OCI-LY1 (cell line): ENCODE measurements around the gene CCDC102B.

ENCODE experiments used
- H2AFZ ChIP-seq: fragments of 200-600 bp; sonication (generic), shearing (Covaris generic); 2 replicates; pipeline ENCODE4 v1.6.0; 2014; ENCODE audit warnings: antibody characterized with exemption, mild to moderate bottlenecking, low read length
- H3F3A ChIP-seq: fragments of 200-600 bp; sonication (generic), shearing (Covaris generic); 2 replicates; pipeline ENCODE4 v1.6.0; 2014; ENCODE audit warnings: mild to moderate bottlenecking, antibody characterized with exemption, low read length, moderate library complexity; ENCODE audit not compliant: insufficient read depth
- H3K27ac ChIP-seq: fragments of 200-600 bp; sonication (generic); 2 replicates; pipeline ENCODE4 v1.5.1; 2014; ENCODE audit warnings: low read length, mixed run types, mild to moderate bottlenecking, low read depth; ENCODE audit not compliant: poor library complexity, severe bottlenecking
- H3K27me3 ChIP-seq: fragments of 200-600 bp; sonication (generic); 2 replicates; pipeline ENCODE4 v1.6.0; 2014; ENCODE audit warnings: antibody characterized with exemption, mild to moderate bottlenecking, low read length, moderate library complexity; ENCODE audit not compliant: insufficient read depth
- H3K36me3 ChIP-seq: fragments of 200-600 bp; sonication (generic); 2 replicates; pipeline ENCODE4 v1.6.1; 2014; ENCODE audit warnings: mild to moderate bottlenecking, antibody characterized with exemption, low read length, moderate library complexity, mixed read lengths; ENCODE audit not compliant: insufficient read depth
- H3K4me1 ChIP-seq: fragments of 200-600 bp; sonication (generic); 2 replicates; pipeline ENCODE4 v1.5.1; 2014; ENCODE audit warnings: mild to moderate bottlenecking, low read length, moderate library complexity; ENCODE audit not compliant: insufficient read depth, severe bottlenecking
- H3K4me2 ChIP-seq: fragments of 200-600 bp; sonication (generic), shearing (Covaris generic); 2 replicates; pipeline ENCODE4 v1.6.1; 2014; ENCODE audit warnings: low read length
- H3K4me3 ChIP-seq: fragments of 200-600 bp; sonication (generic); 2 replicates; pipeline ENCODE4 v1.5.1; 2014; ENCODE audit warnings: low read length, low read depth, mild to moderate bottlenecking, mixed read lengths; ENCODE audit not compliant: poor library complexity, severe bottlenecking
- H3K79me2 ChIP-seq: fragments of 200-600 bp; shearing (Covaris generic); 2 replicates; pipeline ENCODE4 v1.6.1; 2016; ENCODE audit warnings: mixed run types, low read length, mixed read lengths; ENCODE audit not compliant: insufficient read depth
- H3K9ac ChIP-seq: fragments of 200-600 bp; sonication (generic), shearing (Covaris generic); 2 replicates; pipeline ENCODE4 v1.6.1; 2014; ENCODE audit warnings: mild to moderate bottlenecking, low read length, mixed read lengths
- H3K9me2 ChIP-seq: fragments of 200-600 bp; sonication (generic), shearing (Covaris generic); 2 replicates; pipeline ENCODE4 v1.6.1; 2014; ENCODE audit warnings: low read depth, mild to moderate bottlenecking, low read length, mixed read lengths
- H3K9me3 ChIP-seq: fragments of 200-600 bp; shearing (Covaris generic); 2 replicates; pipeline ENCODE4 v1.6.1; 2014; ENCODE audit warnings: low read length, mixed read lengths
- H4K20me1 ChIP-seq: fragments of 200-600 bp; sonication (generic), shearing (Covaris generic); 2 replicates; pipeline ENCODE4 v1.6.0; 2016; ENCODE audit warnings: mild to moderate bottlenecking, low read length; ENCODE audit not compliant: insufficient read depth
- EZH2 ChIP-seq: fragments of 200-600 bp; sonication (generic), shearing (Covaris generic); IDR thresholded peaks from 2 replicates; pipeline ENCODE4 v1.8.0; 2017; ENCODE audit warnings: borderline replicate concordance, mixed run types, mild to moderate bottlenecking, antibody characterized with exemption, low read length, moderate library complexity, mixed read lengths
- TF ChIP-seq, protein P1 (sequence below): fragments of 200-600 bp; sonication (generic), shearing (Covaris generic); IDR thresholded peaks from 2 replicates; pipeline ENCODE4 v1.5.1; 2017; ENCODE audit warnings: mild to moderate bottlenecking, antibody characterized with exemption, low read length, moderate library complexity, mixed read lengths

The CCDC102B gene

DNA sequence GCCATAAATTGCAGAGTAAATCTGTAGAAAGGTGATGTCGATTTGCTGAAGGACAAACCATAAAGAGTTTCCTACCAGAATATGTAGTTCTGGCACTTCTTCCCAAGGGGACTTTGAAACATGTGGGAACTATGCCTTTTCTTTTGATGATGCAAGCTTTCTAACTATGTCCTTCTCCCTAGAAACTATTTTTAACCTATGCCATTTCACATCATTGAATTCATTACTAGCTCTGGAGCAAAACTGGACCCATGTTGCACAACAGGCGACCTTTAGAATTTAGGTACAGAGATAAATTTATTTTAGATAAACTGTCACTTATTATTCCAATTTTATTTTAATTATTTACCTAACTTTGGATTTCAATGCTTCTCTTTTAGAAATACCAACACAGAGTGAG lies 186.5 kb downstream of the CCDC102B start:
- H3K4me3 ChIP-seq = no peak overlapping the region
- no peaks in the 10 kb centered on the region for H3K27me3 ChIP-seq
- H3K27ac ChIP-seq = no peak overlapping the region
- no peaks in the 10 kb centered on the region for H3K36me3 ChIP-seq
- no peaks in the 10 kb centered on the region for H4K20me1 ChIP-seq
- H3K9me2 ChIP-seq = no peaks in the 10 kb centered on the region
- H2AFZ ChIP-seq = no peak overlapping the region
- no peak overlapping the region for H3K9ac ChIP-seq
- no peaks in the 10 kb centered on the region for H3F3A ChIP-seq
- H3K9me3 ChIP-seq = no peaks in the 10 kb centered on the region
- TF ChIP-seq, protein P1, sequence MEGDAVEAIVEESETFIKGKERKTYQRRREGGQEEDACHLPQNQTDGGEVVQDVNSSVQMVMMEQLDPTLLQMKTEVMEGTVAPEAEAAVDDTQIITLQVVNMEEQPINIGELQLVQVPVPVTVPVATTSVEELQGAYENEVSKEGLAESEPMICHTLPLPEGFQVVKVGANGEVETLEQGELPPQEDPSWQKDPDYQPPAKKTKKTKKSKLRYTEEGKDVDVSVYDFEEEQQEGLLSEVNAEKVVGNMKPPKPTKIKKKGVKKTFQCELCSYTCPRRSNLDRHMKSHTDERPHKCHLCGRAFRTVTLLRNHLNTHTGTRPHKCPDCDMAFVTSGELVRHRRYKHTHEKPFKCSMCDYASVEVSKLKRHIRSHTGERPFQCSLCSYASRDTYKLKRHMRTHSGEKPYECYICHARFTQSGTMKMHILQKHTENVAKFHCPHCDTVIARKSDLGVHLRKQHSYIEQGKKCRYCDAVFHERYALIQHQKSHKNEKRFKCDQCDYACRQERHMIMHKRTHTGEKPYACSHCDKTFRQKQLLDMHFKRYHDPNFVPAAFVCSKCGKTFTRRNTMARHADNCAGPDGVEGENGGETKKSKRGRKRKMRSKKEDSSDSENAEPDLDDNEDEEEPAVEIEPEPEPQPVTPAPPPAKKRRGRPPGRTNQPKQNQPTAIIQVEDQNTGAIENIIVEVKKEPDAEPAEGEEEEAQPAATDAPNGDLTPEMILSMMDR = no peak
- TF ChIP-seq EZH2 = no peak
- no peaks in the 10 kb centered on the region for H3K4me1 ChIP-seq
- H3K79me2 ChIP-seq = no peaks in the 10 kb centered on the region
- no peak overlapping the region for H3K4me2 ChIP-seq

DNA sequence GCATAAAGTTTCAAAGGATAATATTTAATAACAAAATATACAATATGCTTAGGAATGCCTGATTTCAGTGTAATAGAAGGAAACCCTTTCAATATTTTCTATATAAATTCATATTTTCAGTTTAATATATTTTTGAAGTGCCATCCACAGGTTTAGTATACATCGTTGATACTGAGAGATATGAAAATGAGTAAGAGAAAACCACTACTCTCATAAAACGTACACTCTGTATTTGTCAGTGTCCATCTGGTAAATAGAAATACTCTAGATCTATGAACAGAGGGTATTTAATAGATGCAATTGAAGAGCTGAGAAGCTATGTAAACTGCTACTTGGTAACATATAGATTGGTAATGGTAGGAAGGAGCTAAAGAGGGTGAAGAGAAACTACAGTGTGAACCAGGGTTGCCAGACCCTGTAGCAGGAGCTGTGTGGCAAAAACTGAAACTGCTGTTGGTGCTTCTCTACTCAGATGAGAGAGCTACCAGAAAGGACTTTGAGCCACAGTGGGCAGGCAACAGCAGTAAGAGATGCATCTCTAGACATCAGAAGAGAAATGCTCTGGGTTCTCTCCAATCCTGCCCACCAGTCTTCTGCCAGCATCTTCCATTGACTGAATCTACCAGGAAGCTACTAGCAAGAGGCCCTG lies 187.4 kb downstream of the CCDC102B start:
- Histone ChIP-seq H2AFZ (no peak overlapping the region), H3K27ac (no peak overlapping the region)
- TF ChIP-seq EZH2 = no peak
- TF ChIP-seq, protein P1 = no peak

DNA sequence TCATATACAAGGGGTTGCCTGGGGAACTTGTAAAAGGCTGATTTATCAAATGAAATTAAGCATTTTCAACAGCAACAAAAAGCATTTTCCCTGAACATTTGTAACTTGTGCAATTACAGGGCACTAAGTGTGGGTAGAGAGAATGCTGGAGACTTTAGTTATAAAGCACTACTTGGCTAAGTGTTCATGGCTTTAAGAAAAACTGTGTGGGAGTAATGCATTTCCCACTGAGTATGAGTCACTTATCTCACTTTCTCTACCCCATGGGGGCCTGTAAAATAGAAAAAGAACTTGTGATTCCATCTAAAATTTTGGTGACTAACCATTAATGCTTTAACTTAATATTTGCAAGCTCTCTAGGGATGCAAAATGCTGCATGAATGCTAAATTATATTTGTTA lies 193.4 kb downstream of the CCDC102B start:
- H3K4me1 ChIP-seq = no peaks in the 10 kb centered on the region
- no peaks in the 10 kb centered on the region for H4K20me1 ChIP-seq
- H3K4me3 ChIP-seq = no peak overlapping the region
- H3K9me3 ChIP-seq = no peaks in the 10 kb centered on the region
- H3K9ac ChIP-seq = no peak overlapping the region
- no peaks in the 10 kb centered on the region for H3F3A ChIP-seq
- no peak for TF ChIP-seq EZH2
- TF ChIP-seq, protein P1 = no peak
- no peaks in the 10 kb centered on the region for H3K79me2 ChIP-seq
- no peak overlapping the region for H3K4me2 ChIP-seq
- H3K36me3 ChIP-seq = no peaks in the 10 kb centered on the region
- no peak overlapping the region for H2AFZ ChIP-seq
- no peaks in the 10 kb centered on the region for H3K9me2 ChIP-seq
- no peak overlapping the region for H3K27ac ChIP-seq
- H3K27me3 ChIP-seq = no peaks in the 10 kb centered on the region

More for the DNA sequence above, 187.4 kb downstream of the CCDC102B start:
- H3F3A ChIP-seq = no peaks in the 10 kb centered on the region
- no peaks in the 10 kb centered on the region for H3K79me2 ChIP-seq
- no peaks in the 10 kb centered on the region for H3K4me1 ChIP-seq
- H3K36me3 ChIP-seq = no peaks in the 10 kb centered on the region
- no peaks in the 10 kb centered on the region for H4K20me1 ChIP-seq
- H3K4me3 ChIP-seq = no peak overlapping the region
- no peak overlapping the region for H3K4me2 ChIP-seq
- H3K27me3 ChIP-seq = no peaks in the 10 kb centered on the region
- no peaks in the 10 kb centered on the region for H3K9me3 ChIP-seq
- no peak overlapping the region for H3K9ac ChIP-seq
- no peaks in the 10 kb centered on the region for H3K9me2 ChIP-seq
